Endothelial cell of umbilical vein (primary cell): ENCODE data around the gene PSENEN.

Experiments used
- EZH2 ChIP-seq: IDR thresholded peaks from 2 replicates; pipeline ENCODE4 v1.6.1; 2012; ENCODE audit warnings: borderline replicate concordance, low read depth, mild to moderate bottlenecking, moderate library complexity, low read length, inconsistent platforms; ENCODE audit not compliant: severe bottlenecking
- FOS ChIP-seq: IDR thresholded peaks from 2 replicates; pipeline ENCODE4 v1.6.1; 2011; ENCODE audit warnings: mild to moderate bottlenecking, low read length, moderate library complexity, borderline replicate concordance; ENCODE audit not compliant: insufficient read depth
- GATA2 ChIP-seq: IDR thresholded peaks from 2 replicates; pipeline ENCODE4 v1.7.0; 2011; ENCODE audit warnings: low read depth, mild to moderate bottlenecking, moderate library complexity, mixed read lengths, low read length; ENCODE audit not compliant: insufficient read length, insufficient read depth
- JUN ChIP-seq: IDR thresholded peaks from 2 replicates; pipeline ENCODE4 v1.6.1; 2011; ENCODE audit warnings: borderline replicate concordance, low read depth; ENCODE audit not compliant: insufficient read length, insufficient read depth
- POLR2A ChIP-seq: IDR thresholded peaks from 2 replicates; pipeline ENCODE4 v1.6.1; 2012; ENCODE audit warnings: low read depth, mild to moderate bottlenecking, control low read depth, low read length
- POLR2AphosphoS5 ChIP-seq: IDR thresholded peaks from 2 replicates; pipeline ENCODE4 v1.6.1; 2012; ENCODE audit warnings: low read depth, mild to moderate bottlenecking, control low read depth, low read length, moderate library complexity; ENCODE audit not compliant: insufficient read depth
- TF ChIP-seq, protein P1 (sequence below), 2 donors: IDR thresholded peaks; 1 replicate in 1 of 2; 2 replicates in 1 of 2; pipeline ENCODE4 v1.5.1; 2011; ENCODE audit warnings: low read length in 2 of 2, mild to moderate bottlenecking in 2 of 2, moderate library complexity in 2 of 2, control low read depth in 1 of 2, inconsistent platforms in 1 of 2, low read depth in 1 of 2; ENCODE audit not compliant: insufficient read depth in 1 of 2; ENCODE audit errors: extremely low read depth in 1 of 2
- TF ChIP-seq, protein P2 (sequence below): IDR thresholded peaks from 2 replicates; pipeline ENCODE4 v1.6.1; 2011; ENCODE audit not compliant: insufficient read depth, insufficient read length

DNA sequence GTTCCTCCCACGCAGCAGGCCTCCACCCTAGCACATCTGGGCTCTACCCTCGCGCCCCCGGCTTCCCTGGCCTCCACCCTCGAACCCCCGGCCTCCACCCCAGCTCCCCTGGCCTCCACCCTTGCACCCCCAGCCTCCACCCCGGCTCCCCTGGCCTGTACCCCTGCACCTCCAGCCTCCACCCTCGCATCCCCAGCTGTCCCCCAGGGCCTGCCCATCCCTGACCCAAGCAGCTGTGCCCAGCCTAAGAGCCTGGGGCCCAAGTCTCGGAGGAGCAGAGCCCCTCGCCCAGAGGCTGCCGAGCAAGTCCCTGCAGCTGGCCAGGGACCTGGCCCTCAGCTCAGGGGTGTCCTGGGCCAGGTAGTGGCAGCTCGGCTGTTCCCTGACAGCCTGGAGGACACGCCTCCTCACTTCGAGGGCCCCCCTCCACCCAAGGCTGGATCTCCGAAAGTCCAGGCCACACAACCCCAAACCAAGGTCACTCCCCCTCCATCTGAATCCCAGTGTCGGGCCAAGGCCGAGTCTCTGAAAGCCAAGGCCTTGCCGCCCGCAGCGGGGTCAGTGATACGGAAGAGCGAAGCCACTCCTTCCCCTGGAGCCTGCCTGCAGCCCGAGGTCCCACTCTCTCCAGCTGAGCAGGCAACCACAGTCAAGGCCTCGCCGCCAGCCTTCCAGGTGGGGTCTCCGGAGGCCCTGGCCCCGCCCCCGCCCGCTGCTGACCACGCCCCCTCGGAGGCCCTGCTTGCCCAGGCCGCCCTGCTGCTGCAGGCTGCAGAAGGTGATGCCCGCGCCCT lies 22.0 kb downstream of the PSENEN start:
- no peak for TF ChIP-seq POLR2A
- TF ChIP-seq, protein P1, sequence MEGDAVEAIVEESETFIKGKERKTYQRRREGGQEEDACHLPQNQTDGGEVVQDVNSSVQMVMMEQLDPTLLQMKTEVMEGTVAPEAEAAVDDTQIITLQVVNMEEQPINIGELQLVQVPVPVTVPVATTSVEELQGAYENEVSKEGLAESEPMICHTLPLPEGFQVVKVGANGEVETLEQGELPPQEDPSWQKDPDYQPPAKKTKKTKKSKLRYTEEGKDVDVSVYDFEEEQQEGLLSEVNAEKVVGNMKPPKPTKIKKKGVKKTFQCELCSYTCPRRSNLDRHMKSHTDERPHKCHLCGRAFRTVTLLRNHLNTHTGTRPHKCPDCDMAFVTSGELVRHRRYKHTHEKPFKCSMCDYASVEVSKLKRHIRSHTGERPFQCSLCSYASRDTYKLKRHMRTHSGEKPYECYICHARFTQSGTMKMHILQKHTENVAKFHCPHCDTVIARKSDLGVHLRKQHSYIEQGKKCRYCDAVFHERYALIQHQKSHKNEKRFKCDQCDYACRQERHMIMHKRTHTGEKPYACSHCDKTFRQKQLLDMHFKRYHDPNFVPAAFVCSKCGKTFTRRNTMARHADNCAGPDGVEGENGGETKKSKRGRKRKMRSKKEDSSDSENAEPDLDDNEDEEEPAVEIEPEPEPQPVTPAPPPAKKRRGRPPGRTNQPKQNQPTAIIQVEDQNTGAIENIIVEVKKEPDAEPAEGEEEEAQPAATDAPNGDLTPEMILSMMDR (IDR thresholded peaks at IDR 0.05; ENCODE audit: extremely low read depth in 1 of 2, insufficient read depth in 1 of 2, low read depth in 1 of 2, low read length in 2 of 2): no peak
- no peak for TF ChIP-seq POLR2AphosphoS5
- TF ChIP-seq FOS: no peak
- no peak for TF ChIP-seq EZH2
- TF ChIP-seq, protein P2, sequence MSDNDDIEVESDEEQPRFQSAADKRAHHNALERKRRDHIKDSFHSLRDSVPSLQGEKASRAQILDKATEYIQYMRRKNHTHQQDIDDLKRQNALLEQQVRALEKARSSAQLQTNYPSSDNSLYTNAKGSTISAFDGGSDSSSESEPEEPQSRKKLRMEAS: no peak
- TF ChIP-seq GATA2: no peak
- TF ChIP-seq JUN: no peak
